Occipital lobe (tissue), 2 donors: ENCODE data around the gene EGR1. TPM values are rescaled to one million over a fixed set of nuclear protein-coding genes. Genes with fewer than 3 reads are reported as not detected.

Experiments used
- DNase-seq: peaks from one replicate; lab custom pipeline; 2025; lab: John Stamatoyannopoulos, UW
- total RNA-seq: library from RNA; depleted of rRNA; stranded (reverse); fragments of >200 nt; gene quantifications from one replicate; pipeline ENCODE4 v1.2.3, GENCODE V29; 2014

The EGR1 gene
- total RNA-seq, 1 donor from 2014 or later, result 2.8 TPM

GRCh38 chr5:138452720-138453119, 12.6 kb upstream of the EGR1 start:
- no peak for DNase-seq

GRCh38 chr5:138453590-138453989, 11.7 kb upstream of the EGR1 start:
- no peak for DNase-seq

DNA sequence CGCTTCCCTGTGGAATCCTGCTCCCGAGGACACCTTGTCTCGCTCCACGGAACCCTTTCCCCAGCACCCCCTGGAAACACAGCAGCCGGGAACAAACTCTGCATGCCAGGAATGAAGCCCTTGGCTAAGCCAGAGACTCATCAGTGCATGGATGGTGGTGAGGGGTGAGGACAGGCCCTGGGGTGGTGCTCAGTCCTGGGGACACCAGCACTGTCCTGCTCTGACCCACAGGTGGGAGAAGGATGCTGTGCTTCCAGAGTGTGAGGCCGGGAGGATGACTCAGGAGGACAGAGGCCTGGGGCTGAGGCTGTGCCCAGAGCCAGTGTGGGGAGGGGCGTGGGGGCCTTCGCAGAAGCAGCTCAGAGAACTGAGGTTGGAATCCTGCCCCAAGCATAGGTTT, 11.2 kb upstream of the EGR1 start:
- DNase-seq, result no peak

- DNase-seq, result peak; percentile 61
These were observed 9.9 kb upstream of the EGR1 start for GRCh38 chr5:138455232-138455930.

- no peak for DNase-seq
These were observed 7.6 kb upstream of the EGR1 start for GRCh38 chr5:138457531-138458275.

GRCh38 chr5:138458384-138458783, 6.9 kb upstream of the EGR1 start:
- DNase-seq, result peak; percentile 48

- DNase-seq, result no peak
These were observed 6.4 kb upstream of the EGR1 start for GRCh38 chr5:138458856-138459255.

GRCh38 chr5:138459311-138459933, 5.9 kb upstream of the EGR1 start:
- no peak for DNase-seq

DNA sequence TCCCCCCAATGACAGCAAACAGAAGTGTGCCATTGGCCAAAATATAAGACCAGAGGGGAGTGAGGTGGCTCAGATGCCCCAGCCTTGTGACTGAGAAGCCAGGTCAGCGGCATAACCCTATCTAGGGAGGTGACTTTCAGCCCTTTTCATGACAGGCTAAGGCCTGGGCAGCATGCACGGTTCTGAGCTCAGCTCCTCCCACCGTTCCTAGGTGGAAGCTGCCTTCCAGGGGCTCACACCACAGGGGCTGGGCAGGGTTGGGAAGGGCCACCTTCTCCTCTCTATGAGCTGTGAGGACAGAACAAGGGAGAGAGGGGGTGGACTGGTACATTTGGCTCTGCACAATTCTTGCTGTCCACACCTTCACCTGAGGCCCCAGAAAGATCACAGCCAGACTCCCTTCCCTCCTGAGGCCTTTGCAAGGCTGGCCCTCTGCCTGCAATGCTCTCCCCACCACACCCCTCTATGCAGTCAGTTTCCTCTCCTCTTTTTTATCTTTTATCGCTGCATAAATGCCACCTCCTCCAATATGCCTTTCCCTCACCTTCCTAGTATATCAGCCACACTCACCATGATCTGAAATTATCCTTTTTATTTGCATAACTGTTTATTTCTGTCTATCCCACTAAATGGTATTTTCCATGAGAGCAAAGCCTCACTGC, 5.1 kb upstream of the EGR1 start:
- no peak for DNase-seq

- DNase-seq, result peak; percentile 30
These were observed 3.7 kb upstream of the EGR1 start for GRCh38 chr5:138461343-138462125.

DNA sequence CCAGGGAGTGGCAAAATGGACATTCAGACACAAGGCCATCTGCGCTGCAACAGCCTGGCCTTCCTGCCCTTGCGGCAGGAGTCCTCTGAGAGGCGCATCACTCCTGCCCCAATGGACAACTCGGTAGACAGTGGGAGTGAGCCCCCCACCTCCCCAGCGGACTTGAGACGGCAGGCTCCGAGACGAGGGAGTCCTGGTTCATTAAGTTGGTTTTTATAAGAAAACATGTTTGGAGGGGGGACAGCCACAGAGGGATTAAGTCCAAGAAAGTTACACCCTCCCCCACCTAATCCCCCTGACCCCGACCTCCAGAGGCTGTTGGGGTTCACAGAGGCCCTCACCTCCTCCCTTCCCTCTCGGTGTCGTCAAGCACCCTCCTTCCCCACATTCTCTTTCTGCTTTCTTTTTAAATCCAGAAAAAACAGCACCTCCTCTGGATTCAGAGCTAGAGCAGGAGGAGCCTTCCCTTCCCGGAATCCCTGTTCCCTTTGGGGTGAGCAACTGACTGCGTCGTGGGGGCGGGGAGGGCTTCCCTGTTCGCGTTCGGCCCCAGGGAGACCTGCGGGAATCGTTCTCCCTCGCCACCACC, 1.8 kb upstream of the EGR1 start:
- DNase-seq, result no peak

- DNase-seq, result peak; percentile 90
These were observed 1.3 kb upstream of the EGR1 start for GRCh38 chr5:138464008-138464387.

- DNase-seq, result peak; percentile 97
These were observed 655 bp upstream of the EGR1 start for GRCh38 chr5:138464388-138465260.

GRCh38 chr5:138466125-138466899, 1.0 kb downstream of the EGR1 start:
- no peak for DNase-seq

DNA sequence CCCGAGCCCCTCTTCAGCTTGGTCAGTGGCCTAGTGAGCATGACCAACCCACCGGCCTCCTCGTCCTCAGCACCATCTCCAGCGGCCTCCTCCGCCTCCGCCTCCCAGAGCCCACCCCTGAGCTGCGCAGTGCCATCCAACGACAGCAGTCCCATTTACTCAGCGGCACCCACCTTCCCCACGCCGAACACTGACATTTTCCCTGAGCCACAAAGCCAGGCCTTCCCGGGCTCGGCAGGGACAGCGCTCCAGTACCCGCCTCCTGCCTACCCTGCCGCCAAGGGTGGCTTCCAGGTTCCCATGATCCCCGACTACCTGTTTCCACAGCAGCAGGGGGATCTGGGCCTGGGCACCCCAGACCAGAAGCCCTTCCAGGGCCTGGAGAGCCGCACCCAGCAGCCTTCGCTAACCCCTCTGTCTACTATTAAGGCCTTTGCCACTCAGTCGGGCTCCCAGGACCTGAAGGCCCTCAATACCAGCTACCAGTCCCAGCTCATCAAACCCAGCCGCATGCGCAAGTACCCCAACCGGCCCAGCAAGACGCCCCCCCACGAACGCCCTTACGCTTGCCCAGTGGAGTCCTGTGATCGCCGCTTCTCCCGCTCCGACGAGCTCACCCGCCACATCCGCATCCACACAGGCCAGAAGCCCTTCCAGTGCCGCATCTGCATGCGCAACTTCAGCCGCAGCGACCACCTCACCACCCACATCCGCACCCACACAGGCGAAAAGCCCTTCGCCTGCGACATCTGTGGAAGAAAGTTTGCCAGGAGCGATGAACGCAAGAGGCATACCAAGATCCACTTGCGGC, 1.8 kb downstream of the EGR1 start:
- DNase-seq, result no peak

- no peak for DNase-seq
These were observed 2.4 kb downstream of the EGR1 start for GRCh38 chr5:138467711-138468132.

DNA sequence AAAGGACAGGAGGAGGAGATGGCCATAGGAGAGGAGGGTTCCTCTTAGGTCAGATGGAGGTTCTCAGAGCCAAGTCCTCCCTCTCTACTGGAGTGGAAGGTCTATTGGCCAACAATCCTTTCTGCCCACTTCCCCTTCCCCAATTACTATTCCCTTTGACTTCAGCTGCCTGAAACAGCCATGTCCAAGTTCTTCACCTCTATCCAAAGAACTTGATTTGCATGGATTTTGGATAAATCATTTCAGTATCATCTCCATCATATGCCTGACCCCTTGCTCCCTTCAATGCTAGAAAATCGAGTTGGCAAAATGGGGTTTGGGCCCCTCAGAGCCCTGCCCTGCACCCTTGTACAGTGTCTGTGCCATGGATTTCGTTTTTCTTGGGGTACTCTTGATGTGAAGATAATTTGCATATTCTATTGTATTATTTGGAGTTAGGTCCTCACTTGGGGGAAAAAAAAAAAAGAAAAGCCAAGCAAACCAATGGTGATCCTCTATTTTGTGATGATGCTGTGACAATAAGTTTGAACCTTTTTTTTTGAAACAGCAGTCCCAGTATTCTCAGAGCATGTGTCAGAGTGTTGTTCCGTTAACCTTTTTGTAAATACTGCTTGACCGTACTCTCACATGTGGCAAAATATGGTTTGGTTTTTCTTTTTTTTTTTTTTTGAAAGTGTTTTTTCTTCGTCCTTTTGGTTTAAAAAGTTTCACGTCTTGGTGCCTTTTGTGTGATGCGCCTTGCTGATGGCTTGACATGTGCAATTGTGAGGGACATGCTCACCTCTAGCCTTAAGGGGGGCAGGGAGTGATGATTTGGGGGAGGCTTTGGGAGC, 3.1 kb downstream of the EGR1 start:
- DNase-seq, result no peak
